D721Med (cell line): ENCODE measurements around the gene COL4A2.

Experiments
- DNase-seq: peaks from one replicate; pipeline ENCODE4 v3.0.0; 2011; ENCODE audit warnings: low spot score; ENCODE audit not compliant: insufficient read length
- FAIRE-seq: peaks from 2 replicates; lab custom pipeline; 2011; peaks lifted over from hg19 to GRCh38; lab: Jason Lieb, UNC
- TF ChIP-seq, protein P1 (sequence below): IDR thresholded peaks from 2 replicates; pipeline ENCODE4 v1.5.1; 2012; ENCODE audit warnings: mild to moderate bottlenecking, control low read depth; ENCODE audit not compliant: insufficient read depth; ENCODE audit errors: missing control alignments

COL4A2 gene

GRCh38 chr13:110297011-110297410 lies 10.1 kb upstream of the COL4A2 start:
- FAIRE-seq (no peak), DNase-seq (no peak)
- TF ChIP-seq, protein P1, sequence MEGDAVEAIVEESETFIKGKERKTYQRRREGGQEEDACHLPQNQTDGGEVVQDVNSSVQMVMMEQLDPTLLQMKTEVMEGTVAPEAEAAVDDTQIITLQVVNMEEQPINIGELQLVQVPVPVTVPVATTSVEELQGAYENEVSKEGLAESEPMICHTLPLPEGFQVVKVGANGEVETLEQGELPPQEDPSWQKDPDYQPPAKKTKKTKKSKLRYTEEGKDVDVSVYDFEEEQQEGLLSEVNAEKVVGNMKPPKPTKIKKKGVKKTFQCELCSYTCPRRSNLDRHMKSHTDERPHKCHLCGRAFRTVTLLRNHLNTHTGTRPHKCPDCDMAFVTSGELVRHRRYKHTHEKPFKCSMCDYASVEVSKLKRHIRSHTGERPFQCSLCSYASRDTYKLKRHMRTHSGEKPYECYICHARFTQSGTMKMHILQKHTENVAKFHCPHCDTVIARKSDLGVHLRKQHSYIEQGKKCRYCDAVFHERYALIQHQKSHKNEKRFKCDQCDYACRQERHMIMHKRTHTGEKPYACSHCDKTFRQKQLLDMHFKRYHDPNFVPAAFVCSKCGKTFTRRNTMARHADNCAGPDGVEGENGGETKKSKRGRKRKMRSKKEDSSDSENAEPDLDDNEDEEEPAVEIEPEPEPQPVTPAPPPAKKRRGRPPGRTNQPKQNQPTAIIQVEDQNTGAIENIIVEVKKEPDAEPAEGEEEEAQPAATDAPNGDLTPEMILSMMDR: no peak

DNA sequence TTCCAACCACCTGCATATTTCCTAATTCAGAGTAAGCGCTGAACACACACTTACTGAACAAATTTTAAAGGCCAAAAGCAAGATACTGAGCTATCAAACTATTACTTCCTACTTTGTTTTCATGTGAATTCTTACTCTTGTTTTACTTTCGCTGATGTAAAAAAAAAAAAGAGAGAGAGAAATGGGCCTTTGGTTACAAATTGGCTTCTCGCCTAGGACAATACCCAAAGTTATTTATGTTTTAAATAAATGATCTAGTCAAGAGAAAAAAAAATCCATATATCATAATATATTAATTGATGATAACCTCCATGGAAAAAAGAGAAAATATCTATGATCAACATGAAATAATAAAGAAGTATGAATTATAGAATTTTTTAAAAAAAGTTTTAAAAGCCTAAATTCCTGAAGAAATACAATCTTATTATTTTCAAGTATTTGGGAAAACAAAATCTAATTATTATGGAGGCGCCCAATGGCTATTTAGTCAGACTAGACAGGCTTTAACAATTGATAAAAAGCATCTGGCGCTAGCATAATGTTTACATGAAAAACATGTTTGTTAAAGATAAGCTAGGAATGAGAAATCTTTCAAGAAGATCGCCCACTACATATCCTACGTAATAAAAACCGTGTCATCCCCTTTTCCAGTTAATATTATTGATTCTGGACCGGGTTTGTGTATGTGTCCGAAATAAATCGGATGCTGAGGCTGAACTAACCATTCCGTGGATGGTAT lies 9.1 kb upstream of the COL4A2 start:
- no peak for DNase-seq
- TF ChIP-seq, protein P1: no peak
- FAIRE-seq: no peak

- DNase-seq (no peak), FAIRE-seq (no peak)
- TF ChIP-seq, protein P1: no peak
Measured at GRCh38 chr13:110298505-110299282, 8.4 kb upstream of the COL4A2 start.

DNA sequence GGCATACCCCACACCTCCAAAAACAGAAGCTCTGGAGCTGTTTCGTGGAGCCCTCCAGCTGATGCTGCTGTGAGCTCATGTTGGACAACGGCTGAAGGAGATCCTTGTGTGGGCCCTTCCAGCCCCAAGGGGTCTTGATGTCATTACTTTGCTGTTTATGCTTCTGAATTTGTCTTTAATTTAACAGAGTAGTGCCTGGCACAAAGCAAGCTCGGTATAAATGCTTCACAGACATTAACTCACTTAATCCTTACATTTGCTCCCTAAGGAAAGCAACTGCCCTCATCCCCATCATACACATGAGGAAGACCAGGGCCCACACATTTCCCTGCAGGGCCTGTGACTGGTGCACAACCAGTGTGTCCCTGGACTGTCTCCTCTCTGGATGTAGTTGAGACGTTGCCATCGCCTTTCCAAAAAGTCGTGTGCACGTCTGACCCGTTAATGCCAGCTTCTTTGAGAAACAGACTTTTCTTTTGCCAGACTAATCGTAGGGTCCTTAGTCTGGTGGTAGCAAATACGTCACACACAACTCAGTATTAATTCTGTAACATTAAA lies 7.7 kb upstream of the COL4A2 start:
- FAIRE-seq: no peak
- no peak for DNase-seq
- TF ChIP-seq, protein P1: no peak

GRCh38 chr13:110300090-110300815 lies 6.8 kb upstream of the COL4A2 start:
- no peak for DNase-seq
- TF ChIP-seq, protein P1: no peak
- no peak for FAIRE-seq

DNA sequence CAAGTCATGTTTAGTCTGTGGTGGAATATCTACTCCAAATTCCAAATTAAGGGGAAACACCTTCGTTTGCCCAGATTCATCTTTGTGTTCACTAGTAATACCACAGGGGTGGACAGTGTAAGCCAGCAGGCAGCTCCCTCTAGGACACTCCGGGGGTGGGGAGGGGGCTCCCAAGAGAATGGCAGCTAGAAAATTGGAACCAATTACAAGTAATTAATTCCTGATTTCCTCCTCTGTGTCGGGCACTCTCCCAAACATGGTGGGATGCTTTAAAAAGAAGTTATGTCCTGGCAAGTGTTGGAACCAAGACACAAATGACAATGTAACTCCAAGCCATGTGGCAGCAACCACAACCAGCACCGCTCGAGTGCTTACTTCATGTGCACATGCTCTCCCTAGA lies 6.0 kb upstream of the COL4A2 start:
- DNase-seq (no peak), FAIRE-seq (no peak)
- TF ChIP-seq, protein P1: no peak
